ENCODE data around the gene STK11IP.

The STK11IP gene

DNA sequence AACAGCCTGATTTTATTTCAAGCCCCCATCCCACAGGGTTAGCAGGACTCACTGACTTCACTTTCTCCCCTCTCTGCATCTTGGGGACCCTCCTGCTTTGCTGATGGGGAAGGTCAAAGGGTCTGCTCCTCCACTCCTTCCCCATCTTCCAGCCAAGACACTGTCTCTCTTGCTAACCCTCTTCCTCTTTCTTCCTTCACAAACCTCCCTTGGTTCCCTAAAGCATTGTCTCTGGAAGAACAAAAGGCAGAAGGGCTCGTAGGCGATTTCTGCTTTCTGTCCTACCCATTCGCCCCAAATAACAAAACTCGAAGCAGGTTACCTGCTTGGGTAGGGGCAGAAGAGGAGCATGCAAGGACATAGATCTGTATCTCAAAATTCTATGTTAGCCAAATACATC, 24.3 kb downstream of the STK11IP start:
- DNase-seq = no peak

DNA sequence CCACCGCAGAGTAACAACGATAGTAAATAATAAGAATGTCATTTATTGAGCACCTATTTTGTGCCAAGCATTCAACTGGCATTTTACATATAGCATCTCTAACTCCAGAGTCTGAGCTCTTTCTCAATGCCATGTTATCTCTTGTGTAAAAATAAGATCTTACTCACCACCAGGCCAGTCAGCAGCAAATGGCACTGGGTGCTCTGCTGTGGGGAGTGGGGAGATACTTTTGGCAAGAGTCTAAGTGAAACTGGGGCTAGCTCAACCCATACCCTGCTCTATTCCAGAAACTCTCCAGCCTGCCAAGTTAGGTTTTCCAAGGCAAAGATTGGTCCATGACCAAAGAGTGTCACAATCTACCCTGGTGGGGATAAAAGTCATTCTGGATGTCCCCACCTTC, 24.8 kb downstream of the STK11IP start:
- no peak for DNase-seq

DNA sequence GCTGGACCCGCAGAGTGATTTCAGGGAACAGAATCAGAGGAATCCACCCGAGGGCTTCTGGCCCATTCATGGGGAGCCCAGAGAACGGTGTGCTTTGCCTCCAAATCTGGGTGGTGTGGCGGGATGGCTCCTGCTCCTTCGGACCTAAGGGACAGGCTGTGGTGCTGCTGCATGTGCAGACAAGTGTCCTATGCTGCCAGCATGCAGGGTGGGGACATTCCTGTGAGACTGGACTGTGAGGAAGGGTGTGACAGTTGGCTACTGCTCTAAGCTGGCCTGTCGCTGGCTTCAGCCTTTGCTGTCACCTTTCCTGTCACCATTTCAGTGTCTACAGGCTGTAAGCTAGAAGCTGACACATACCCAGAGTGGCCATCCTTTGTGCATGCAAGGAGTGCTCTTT, 26.9 kb downstream of the STK11IP start:
- no peak for DNase-seq

DNA sequence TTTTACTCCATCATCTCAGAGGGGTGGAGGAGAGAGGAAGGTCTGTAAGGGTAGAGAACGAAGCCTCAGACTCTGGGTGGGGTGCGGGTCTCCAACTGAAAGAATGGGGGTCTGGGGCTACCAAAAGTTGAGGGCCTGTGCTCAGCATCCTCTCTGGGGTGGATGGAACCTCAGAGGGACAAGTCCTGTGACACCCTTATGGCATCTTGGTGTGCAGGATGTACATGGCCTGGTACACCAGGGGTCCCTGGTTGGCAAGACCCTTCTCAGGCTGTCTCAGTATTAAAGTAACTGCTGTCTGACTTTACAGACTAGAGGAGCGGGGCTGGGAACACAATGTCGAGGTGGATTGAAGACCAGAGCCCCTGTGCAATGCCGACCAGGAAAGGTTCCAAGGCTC, 27.5 kb downstream of the STK11IP start:
- no peak for DNase-seq

DNA sequence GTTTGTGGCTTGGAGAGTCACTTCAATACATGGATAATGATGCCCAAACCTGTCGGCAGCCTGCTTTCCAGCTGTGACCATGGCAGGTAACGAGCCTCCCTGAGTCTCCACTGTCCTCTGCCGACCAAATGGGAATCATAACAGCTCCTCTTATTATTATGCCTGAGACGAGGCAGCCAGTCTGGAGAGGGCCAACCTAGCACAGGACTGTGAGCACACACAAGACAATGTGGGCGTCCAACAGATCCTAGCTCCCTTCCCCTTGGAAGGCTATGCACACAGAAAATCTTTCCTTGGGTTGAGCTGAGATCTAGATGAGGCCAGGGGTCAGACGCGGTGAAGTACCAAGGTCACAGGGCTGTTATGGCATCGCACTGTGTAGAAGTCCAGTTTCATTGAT, 28.9 kb downstream of the STK11IP start:
- no peak for DNase-seq

DNA sequence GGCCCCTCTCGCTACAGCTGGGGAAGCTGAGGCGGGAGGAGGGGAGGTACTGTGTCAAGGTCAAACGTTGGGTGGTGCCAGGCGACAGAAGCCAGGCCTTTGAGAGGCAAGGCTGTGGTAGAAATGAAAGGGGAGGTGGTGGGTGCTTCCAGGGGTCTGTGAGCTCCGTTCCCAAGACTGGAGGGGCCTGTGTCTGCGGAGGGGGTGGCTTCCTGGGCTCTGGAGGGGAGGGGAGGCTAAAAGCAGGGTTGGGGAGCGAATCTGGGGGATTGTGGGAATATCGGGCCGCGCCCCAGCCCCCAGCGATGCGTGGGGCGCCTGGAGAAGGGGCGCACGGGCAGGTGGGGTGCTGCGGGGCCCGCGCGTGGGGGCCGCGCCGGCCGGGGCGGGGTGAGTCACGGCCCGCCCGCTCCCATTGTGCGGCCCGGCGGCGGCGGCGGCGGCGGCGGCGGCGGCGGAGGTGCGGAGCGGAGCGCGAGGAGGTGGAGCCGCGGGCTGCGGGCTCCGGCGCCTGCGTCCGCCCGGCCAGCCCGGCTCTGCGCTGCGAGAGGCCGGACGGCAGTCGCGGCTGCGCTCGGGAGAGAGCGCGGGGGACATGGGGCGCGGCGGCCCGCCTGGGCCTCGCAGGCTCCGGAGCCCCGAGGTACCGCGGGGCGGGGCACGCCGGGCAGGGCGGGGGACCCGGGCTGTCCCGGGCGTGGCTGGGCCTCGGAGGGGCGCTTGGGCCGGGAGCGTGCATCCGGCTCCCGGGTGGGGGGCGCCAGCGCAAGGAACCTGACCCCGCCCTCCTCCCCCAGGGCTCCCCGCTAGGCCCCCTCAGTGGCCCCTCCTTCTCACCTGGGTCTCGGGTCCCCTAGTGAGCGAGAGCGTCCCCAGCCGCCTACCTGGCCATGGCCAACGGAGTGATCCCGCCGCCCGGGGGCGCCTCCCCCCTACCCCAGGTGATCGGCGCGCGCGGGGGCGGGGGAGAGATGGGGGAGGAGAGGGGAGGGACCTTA, 29.7 kb downstream of the STK11IP start, which contains the start of gene SLC4A3:
Gene SLC4A3 (plus strand): TSS at position 528 of the 998 bp plus-strand sequence. CDS start 363 bp downstream, at position 891.
- DNase-seq = no peak

DNA sequence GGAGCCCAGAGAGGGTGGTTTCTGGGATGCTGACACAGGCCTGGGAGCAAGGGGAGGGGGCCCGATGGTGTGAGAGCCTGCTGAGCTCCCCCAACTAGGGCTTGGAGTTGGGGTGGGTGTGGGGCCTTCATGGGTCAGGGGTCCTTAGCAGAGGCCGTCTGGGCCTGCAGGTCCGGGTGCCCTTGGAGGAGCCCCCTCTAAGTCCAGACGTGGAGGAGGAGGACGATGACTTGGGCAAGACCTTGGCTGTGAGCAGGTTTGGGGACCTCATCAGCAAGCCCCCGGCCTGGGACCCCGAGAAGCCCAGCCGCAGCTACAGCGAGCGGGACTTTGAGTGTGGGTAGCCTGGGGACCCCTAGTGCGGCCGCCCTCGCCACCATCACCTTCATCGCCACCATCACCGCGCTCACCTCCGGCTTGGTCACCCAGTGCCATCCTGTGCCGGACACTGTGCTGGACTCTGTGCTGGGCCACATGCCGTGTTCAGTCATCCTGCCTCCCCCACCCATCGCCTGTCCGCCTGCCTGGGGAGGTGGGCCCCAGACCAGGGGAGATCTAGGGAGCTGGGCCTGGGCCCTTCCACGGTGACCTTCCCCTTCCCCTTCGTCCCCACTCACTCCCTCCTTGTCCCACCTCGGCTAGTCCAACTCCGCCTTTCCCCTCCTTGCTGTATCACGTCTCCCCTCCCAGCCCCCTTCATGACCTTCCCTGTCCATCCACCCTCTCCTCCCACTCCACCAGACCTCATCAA, 30.8 kb downstream of the STK11IP start:
- no peak for DNase-seq

DNA sequence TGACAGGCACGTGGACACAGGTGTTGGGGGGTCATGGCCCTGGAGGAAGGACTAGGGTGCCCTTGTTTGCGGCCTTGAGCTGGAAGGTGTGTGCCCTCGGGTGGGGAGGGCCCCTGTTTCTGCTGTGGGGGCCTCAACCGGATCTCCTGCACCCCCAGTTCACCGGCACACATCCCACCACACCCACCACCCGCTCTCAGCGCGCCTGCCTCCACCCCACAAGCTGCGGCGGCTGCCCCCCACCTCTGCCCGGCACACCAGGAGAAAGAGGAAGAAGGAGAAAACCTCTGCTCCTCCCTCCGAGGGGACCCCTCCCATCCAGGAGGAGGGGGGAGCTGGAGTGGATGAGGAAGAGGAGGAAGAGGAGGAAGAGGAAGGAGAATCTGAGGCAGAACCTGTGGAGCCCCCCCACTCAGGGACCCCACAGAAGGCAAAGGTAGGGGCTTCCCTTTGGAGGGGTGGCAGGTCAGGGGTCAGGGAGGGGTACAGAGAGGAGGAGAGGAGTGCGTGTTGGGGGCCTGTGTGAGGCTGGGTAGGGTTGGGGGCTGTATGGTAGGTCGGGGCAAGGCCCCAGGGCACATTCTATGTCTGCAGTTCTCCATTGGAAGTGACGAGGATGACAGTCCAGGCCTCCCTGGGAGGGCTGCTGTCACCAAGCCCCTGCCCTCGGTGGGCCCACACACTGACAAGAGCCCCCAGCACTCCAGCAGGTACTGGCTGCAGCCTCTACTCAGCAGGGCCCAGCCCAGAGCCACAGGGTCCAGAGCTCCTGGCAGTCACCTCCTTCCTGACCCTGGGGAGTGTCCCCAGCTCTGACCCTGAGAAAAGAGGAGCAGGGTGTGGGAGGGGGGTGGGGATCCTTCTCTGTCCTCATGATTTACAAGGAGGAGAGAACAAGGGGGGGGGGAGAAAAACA, 31.6 kb downstream of the STK11IP start:
- no peak for DNase-seq

DNA sequence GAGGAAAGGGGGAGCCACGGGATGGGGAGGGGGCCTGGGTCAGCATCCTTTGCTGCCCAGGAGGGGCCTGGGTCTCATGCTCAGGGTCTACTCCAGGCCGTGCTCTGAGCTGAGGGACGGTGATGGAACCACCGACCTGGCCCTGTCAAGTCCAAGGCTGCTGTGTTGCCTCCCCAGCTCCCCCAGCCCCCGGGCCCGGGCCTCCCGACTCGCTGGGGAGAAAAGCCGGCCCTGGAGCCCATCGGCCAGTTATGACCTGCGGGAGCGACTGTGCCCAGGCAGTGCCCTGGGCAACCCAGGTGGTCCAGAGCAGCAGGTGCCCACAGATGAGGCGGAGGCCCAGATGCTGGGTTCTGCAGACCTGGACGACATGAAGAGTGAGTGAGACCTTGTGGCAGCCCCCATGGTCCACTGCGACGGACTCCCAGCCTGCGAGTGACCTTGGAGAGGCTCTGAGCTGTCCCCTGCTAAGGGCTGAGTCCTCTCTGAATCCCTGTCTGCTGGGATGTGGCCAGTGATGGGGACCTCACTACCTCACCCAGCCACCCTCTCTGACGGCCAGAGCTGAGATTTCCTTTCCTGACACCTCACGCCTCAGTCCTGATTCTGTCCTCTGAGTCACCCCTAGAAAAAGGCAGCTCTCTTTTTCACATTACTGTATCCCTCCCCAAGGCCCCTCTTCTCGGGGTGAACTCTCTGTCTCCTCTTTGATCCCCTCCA, 32.5 kb downstream of the STK11IP start:
- no peak for DNase-seq

DNA sequence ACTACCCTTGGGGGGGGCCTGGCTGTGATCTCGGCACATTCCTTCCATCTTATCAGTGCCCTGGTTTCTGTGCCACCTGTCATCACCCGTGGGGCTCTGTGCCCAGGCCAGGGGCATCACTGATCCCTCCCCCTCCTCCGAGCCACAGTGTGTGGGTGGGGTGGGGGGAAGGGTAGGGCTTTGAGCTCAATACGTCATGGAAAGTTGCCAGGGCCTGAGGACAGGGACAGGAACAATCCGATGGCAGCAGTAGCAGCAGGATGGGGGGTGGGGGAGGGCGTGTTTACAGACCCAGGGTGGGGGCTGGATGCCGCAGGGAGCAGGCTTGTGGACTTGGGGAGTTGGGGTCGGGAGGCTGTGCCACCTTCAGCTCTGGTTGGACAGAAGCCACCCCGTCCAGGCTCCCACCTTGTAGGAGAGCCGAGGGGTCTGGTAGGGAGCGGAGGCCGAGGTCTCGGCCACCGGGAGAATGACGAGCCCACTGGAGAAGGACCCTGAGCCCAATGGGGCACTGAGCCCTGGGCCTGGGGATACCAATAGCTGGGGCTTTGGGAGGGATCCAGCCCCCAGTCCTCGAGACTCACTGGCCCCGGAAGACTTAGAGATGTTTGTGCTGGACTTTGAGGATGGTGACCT, 33.2 kb downstream of the STK11IP start:
- no peak for DNase-seq

DNA sequence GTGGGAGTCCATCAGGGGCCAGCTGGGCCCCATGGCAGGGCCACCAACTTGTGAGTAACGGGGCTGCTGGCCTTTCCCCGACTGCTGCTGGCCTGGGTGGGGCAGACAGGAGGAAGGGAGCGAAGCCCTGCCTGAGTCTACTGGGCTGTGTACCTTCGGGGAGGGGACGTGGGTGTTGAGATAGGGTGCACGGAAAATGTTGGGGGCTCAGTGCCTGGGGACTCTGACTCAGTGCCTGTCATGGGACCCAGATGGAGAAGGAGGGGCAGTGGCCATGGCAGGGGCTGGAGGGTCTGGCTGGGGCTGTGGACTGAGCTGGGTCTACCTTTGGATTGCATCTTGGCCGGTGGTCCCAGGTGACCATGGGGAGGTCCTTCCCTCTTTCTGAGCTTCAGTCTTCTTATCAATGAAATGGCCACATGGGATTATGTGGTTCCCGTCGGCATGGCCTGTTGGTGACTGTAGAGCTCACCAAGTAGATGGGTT, 33.8 kb downstream of the STK11IP start:
- DNase-seq = no peak

DNA sequence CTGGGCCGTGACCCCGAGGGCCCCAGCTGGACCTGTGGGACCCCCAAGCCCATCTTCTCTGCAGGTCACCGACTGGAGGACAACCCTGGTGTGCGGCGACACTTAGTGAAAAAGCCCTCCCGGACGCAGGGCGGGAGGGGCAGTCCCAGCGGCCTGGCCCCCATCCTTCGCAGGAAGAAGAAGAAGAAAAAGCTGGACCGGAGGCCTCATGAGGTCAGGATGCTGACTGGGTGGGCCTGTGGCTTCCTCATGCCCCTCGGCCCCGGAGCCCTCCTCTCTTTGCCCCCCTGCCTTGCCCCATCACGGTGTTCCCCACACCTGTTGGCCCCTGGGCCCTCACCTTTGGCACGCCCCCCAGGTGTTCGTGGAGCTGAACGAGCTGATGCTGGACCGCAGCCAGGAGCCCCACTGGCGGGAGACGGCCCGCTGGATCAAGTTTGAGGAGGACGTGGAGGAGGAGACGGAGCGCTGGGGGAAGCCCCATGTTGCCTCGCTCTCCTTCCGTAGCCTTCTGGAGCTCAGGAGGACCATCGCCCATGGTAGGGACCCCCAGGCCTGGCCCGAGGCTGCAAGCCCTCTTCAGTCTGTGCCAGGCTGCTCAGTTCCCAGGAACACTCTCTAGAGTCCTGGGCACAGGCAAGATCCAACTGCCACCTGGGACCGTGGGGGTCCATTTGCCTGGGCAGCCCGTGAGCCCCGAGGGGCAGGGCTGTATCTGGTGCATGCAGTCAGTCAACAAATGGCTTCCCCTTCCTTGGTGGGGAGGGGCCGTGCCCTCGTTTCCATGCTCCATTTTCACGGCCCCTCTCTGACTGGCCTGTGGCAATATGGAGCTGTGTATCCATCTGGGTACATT, 34.5 kb downstream of the STK11IP start:
- no peak for DNase-seq

DNA sequence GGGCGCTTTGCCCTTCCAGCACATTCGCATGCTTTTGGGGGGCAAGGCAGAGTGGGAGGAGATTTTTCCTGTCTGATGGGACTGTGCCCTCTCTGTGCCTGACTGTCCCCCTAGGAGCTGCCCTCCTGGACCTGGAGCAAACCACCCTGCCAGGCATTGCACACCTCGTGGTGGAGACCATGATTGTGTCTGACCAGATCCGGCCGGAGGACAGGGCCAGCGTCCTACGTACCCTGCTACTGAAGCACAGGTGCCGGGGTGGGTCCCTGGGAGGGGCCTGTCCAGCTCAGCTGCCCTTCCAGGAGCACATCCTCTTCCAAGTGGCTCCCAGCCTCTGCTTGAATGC, 35.1 kb downstream of the STK11IP start:
- no peak for DNase-seq

DNA sequence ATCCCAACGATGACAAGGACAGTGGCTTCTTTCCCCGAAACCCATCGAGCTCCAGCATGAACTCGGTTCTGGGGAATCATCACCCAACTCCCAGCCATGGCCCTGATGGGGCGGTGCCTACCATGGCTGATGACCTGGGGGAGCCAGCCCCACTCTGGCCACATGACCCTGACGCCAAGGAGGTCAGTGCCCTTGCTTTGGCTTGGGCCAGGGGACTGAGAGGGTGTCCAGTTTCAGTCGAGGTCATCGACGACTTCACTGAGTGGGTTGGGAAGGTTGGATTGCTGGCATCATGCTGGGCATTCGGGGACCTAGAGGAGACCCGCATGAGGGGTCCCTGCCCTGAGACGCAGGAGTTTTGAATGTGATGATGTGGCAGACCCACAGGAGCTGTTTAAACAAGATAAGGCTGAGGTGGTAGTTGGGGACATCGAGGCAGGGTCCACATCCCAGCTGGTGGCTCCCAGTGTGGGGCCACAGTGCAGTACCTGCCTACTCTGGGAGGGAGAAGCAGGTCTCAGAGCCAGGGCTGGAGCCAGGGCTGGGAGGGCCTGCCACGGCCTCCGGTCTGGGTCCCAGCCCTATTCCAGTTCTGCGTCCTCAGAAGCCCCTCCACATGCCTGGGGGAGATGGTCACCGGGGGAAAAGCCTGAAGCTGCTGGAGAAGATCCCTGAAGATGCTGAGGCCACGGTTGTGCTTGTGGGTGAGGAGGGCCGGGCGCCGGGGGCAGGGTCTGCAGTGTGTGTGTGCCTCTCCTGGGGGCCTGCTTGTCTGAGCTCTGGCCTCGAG, 35.8 kb downstream of the STK11IP start:
- DNase-seq = no peak

DNA sequence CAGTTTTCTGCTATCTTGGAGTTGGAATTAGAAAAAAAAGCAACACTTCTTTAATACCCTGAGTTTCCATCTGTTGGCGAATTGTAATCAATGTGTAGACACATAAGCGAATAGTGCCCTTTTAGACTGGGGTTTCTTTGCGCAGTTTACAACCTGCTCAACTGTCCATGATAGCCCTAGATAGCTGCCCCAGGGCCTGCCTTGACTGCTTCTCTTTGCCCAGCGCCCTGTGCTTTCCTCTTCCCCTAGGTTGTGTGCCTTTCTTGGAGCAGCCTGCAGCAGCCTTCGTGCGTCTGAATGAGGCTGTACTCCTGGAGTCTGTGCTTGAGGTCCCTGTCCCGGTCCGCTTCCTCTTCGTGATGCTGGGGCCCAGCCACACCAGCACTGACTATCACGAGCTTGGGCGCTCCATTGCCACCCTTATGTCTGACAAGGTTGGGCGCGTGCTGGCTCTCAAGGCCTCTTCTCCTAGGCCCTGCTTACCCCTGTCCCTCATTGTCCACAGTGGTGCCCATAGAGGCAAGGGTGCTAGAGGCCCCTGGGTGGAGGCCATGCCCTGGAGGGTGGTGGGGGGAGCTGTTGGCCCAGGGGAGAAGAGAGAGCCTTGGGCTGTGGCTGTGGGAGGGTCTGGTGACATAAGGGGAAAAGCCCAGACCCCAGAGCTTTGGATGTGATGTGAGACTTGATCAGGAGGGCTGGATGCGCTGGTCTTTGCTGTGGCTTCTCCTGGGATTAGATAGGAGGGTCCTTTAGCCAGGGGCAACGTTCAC, 36.7 kb downstream of the STK11IP start:
- DNase-seq = no peak

DNA sequence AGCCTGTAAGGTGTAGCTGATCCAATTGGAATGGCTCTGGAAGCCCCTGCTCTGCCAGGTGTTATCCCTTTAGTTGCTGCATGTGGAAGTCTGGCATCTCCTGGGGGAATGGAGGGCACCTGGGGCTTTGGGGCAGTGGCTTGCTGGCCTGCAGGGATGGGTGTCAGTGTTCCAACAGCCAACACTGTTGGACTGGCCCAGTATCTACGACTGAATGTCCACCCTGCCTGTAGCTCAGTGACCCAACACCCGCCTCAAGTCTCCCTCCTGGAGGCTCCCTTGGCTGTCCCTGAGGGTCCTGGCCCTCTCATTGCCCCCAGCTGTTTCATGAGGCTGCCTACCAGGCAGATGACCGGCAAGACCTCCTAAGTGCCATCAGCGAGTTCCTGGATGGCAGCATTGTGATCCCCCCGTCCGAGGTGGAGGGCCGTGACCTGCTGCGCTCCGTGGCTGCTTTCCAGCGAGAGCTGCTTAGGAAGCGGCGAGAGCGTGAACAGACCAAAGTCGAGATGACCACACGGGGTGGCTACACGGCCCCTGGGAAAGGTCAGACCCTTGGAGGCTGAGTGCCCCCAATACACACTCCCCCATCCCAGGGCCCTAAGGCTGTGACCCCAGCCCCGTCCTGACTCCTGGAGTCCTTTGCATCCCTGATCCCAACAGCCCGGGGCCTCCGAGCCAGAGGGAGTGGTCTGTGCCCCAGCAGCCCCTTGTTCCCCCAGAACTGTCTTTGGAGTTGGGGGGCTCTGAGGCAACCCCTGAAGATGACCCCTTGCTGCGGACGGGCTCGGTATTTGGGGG, 37.5 kb downstream of the STK11IP start:
- DNase-seq = no peak

DNA sequence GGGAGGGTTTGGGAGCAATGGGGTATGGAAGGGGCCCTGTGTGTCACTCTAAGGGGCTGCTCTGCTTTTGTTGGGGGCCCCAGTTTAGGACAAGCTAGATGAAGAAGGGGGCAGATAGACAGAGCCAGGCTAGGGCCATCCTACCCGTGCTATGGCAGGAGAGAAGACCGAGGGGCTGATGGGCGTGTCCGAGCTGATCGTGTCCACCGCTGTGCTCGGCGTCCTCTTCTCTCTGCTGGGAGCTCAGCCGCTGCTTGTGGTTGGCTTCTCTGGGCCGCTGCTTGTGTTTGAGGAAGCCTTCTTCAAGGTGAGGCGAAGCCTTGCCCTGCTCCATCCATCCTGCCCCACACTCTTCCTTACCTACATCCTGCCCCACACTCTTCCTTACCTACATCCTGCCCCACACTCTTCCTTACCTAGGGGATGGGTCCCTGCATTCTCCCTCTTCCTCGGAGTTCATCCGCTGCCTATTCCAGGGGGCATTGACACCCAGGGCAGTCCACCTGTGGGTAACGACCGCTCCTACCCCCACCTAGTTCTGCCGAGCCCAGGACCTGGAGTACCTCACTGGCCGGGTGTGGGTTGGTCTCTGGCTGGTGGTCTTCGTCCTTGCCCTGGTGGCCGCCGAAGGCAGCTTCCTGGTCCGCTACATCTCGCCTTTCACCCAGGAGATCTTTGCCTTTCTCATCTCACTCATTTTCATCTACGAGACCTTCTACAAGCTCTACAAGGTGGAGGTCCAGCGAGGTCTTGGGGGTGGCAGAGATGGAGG, 38.7 kb downstream of the STK11IP start:
- no peak for DNase-seq
